PC-3 (cell line): ENCODE measurements around the gene FBXW7. TPM values are rescaled to one million over a fixed set of nuclear protein-coding genes. Genes with fewer than 3 reads are reported as not detected.
A peak's percentile ranks its signal among the peaks of the same experiment; 100 is the strongest.
"Not testable (repeated sequence)": the region's sequence is repeated elsewhere in the genome, so short reads cannot be mapped to it uniquely, and the experiment has no call there.

Source experiments
- ATAC-seq: fragments of 200-7000 bp; cut with Tn5 transposase; 2 replicates; pipeline ENCODE4 v1.9.1; 2020; ENCODE audit warnings: mild to moderate bottlenecking, moderate library complexity
- BruUV-seq: library from RNA; stranded (reverse); fragments of 400-500 nt; replicated peaks from 2 replicates; lab custom pipeline; 2021; lab: Mats Ljungman, UMichigan
- CTCF ChIA-PET: fragments of 300-600 bp; sonication (Branson Sonifier 250); formaldehyde crosslinking; loops from one replicate; lab custom pipeline; 2022; ENCODE audit warnings: antibody characterized with exemption; lab: Charles Lee
- POLR2A ChIA-PET: fragments of 300-600 bp; sonication (Branson Sonifier 250); formaldehyde crosslinking; loops from one replicate; lab custom pipeline; 2022; ENCODE audit warnings: antibody characterized with exemption; ENCODE audit not compliant: unreplicated experiment; lab: Charles Lee
- DNase-seq: peaks from one replicate; pipeline ENCODE4 v3.0.0-alpha.2; 2015
- H2AFZ ChIP-seq: fragments of 300-600 bp; sonication (generic); 2 replicates; pipeline ENCODE4 v1.6.0; 2016; ENCODE audit warnings: antibody characterized with exemption, low read length
- H3F3A ChIP-seq: fragments of 300-600 bp; sonication (generic); one replicate; pipeline ENCODE4 v1.6.0; 2017; ENCODE audit warnings: antibody characterized with exemption, low read length, control low read depth, mild to moderate bottlenecking; ENCODE audit not compliant: unreplicated experiment
- H3K27ac ChIP-seq: fragments of 300-600 bp; sonication (generic); 2 replicates; pipeline ENCODE4 v1.5.1; 2016; ENCODE audit warnings: mild to moderate bottlenecking, low read length
- H3K27me3 ChIP-seq: fragments of 300-600 bp; sonication (generic); 2 replicates; pipeline ENCODE4 v1.6.1; 2016; ENCODE audit warnings: low read length, mixed read lengths
- H3K36me3 ChIP-seq: fragments of 300-600 bp; sonication (generic); 2 replicates; pipeline ENCODE4 v1.6.1; 2016; ENCODE audit warnings: low read depth, mixed run types, low read length, mixed read lengths
- H3K4me1 ChIP-seq: fragments of 300-600 bp; sonication (generic); 2 replicates; pipeline ENCODE4 v1.5.1; 2016; ENCODE audit warnings: low read length; ENCODE audit not compliant: insufficient read depth
- H3K4me2 ChIP-seq: fragments of 300-600 bp; sonication (generic); 2 replicates; pipeline ENCODE4 v1.6.0; 2016; ENCODE audit warnings: low read length
- H3K4me3 ChIP-seq: fragments of 300-600 bp; sonication (generic); 2 replicates; pipeline ENCODE4 v1.5.1; 2016; ENCODE audit warnings: mild to moderate bottlenecking, low read length, mixed read lengths
- H3K79me2 ChIP-seq: fragments of 300-600 bp; sonication (generic); 2 replicates; pipeline ENCODE4 v1.6.1; 2017; ENCODE audit warnings: low read length, mixed read lengths
- H3K9ac ChIP-seq: fragments of 300-600 bp; sonication (generic); 2 replicates; pipeline ENCODE4 v1.6.0; 2016; ENCODE audit warnings: mild to moderate bottlenecking, low read length
- H3K9me2 ChIP-seq: fragments of 300-600 bp; sonication (generic); replicated peaks from 2 replicates; pipeline ENCODE4 v1.6.1; 2016; ENCODE audit warnings: mixed run types, low read length, mixed read lengths
- H3K9me3 ChIP-seq: fragments of 300-600 bp; sonication (generic); 2 replicates; pipeline ENCODE4 v1.6.1; 2016; ENCODE audit warnings: low read length, mixed read lengths
- H4K20me1 ChIP-seq: fragments of 300-600 bp; sonication (generic); 2 replicates; pipeline ENCODE4 v1.6.1; 2016; ENCODE audit warnings: low read length, mixed read lengths
- CTCF ChIP-seq: fragments of 300-600 bp; sonication (generic); conservative IDR thresholded peaks from 2 replicates; pipeline ENCODE4 v1.5.1; 2017; ENCODE audit warnings: antibody characterized with exemption, low read depth, mild to moderate bottlenecking, low read length
- EZH2 ChIP-seq: fragments of 300-600 bp; sonication (generic); IDR thresholded peaks from one replicate; pipeline ENCODE4 v1.6.1; 2017; ENCODE audit warnings: antibody characterized with exemption, mild to moderate bottlenecking, low read length; ENCODE audit not compliant: unreplicated experiment
- EZH2phosphoT487 ChIP-seq: fragments of 300-600 bp; sonication (generic); IDR thresholded peaks from 2 replicates; pipeline ENCODE4 v1.6.1; 2018; ENCODE audit warnings: mild to moderate bottlenecking, antibody characterized with exemption, low read length, borderline replicate concordance
- intact Hi-C: fragments of 100-400 bp; cut with micrococcal nuclease; formaldehyde crosslinking; loops from 2 replicates; pipeline ENCODE4 v1.9.0; 2023
- total RNA-seq: library from RNA; depleted of rRNA; stranded (reverse); fragments of >200 nt; gene quantifications from 2 replicates; pipeline ENCODE4 v1.2.3, GENCODE V29; 2014

Gene FBXW7
- total RNA-seq, 1 experiment from 2014 or later = 24.3 TPM

GRCh38 chr4:152545088-152545487 lies 9.2 kb upstream of the FBXW7 start:
- peak overlapping the region; percentile 82 for H3K27ac ChIP-seq
- DNase-seq (peak; percentile 61), ATAC-seq (peak; percentile 88)
- CTCF ChIA-PET = interaction anchor here (0.6 to 0.7 kb wide), 2 partner anchors 9 to 44 kb away, joined by 5 to 7 read pairs; partner anchors contain the start of gene FBXW7
- peak overlapping the region; percentile 57 for H3K4me2 ChIP-seq
- peaks cover under 1% of the 10 kb centered on the region; the same call in 1 of the 2 replicates for H3K36me3 ChIP-seq
- peaks cover 10% of the 10 kb centered on the region; the same call in 1 of the 2 replicates for H3K4me1 ChIP-seq
- no TSS peak for BruUV-seq
- intact Hi-C loops = no loop called here
- no peak overlapping the region for H2AFZ ChIP-seq
- no peaks in the 10 kb centered on the region for H3K79me2 ChIP-seq
- no peaks in the 10 kb centered on the region for H4K20me1 ChIP-seq
- H3K4me3 ChIP-seq = no peak overlapping the region
- H3K27me3 ChIP-seq = no peaks in the 10 kb centered on the region
- POLR2A ChIA-PET = interaction anchor here (0.7 kb wide), 1 partner anchor 28 kb away, joined by 6 read pairs; no protein-coding TSS in a partner anchor
- no peaks in the 10 kb centered on the region for H3F3A ChIP-seq
- no peaks in the 10 kb centered on the region for H3K9me2 ChIP-seq
- no peaks in the 10 kb centered on the region for H3K9me3 ChIP-seq
- TF ChIP-seq EZH2 (no peak), EZH2phosphoT487 (no peak), CTCF (no peak)
- peak overlapping the region; percentile 44; the same call in 1 of the 2 replicates for H3K9ac ChIP-seq

- POLR2A ChIA-PET, H3K36me3 ChIP-seq, H3K9me2 ChIP-seq, H3K4me1 ChIP-seq, H3K79me2 ChIP-seq, H3K4me3 ChIP-seq, BruUV-seq, H2AFZ ChIP-seq, H3K27me3 ChIP-seq, H3K9me3 ChIP-seq, H3F3A ChIP-seq, H4K20me1 ChIP-seq: not testable (repeated sequence)
- peak overlapping the region; percentile 49; the same call in 1 of the 2 replicates for H3K4me2 ChIP-seq
- CTCF ChIA-PET = interaction anchor here (0.6 kb wide), 1 partner anchor 8 kb away, joined by 7 read pairs; the partner anchor contains the start of gene FBXW7
- peak; percentile 27 for DNase-seq
- ATAC-seq = peak; percentile 45
- H3K9ac ChIP-seq = peak overlapping the region; percentile 44; the same call in 1 of the 2 replicates
- peak overlapping the region; percentile 82 for H3K27ac ChIP-seq
- intact Hi-C loops = loop anchor here (1.0 kb wide), 1 partner anchor 8 kb away; the partner anchor contains the start of gene FBXW7
Observed at GRCh38 chr4:152544533-152544932, 8.6 kb upstream of the FBXW7 start.

GRCh38 chr4:152540941-152541340 lies 5.0 kb upstream of the FBXW7 start:
- Histone ChIP-seq H3K4me2 (no peak overlapping the region), H3K9ac (no peak overlapping the region), H3K36me3 (peaks cover 9% of the 10 kb centered on the region), H3K9me2 (no peaks in the 10 kb centered on the region), H3K27me3 (no peaks in the 10 kb centered on the region), H3K27ac (no peak overlapping the region), H4K20me1 (no peaks in the 10 kb centered on the region), H3F3A (no peaks in the 10 kb centered on the region), H3K79me2 (peaks cover 34% of the 10 kb centered on the region), H3K4me3 (no peak overlapping the region), H2AFZ (no peak overlapping the region), H3K4me1 (peaks cover 22% of the 10 kb centered on the region), H3K9me3 (no peaks in the 10 kb centered on the region)
- no peak for TF ChIP-seq CTCF
- no peak for DNase-seq
- BruUV-seq = no TSS peak
- POLR2A ChIA-PET = no interaction called here
- CTCF ChIA-PET = no interaction called here
- ATAC-seq = no peak
- intact Hi-C loops = no loop called here
